ENCODE results near the gene FAM149A.

FAM149A gene

GRCh38 chr4:186158966-186159365, 54.5 kb downstream of the FAM149A start:
- DNase-seq (ENCODE audit: low read depth in 2 of 2) = no peak

- no peak for DNase-seq (ENCODE audit: low read depth in 2 of 2)
Measured at GRCh38 chr4:186159613-186160012, 55.1 kb downstream of the FAM149A start.

- no peak for DNase-seq (ENCODE audit: low read depth in 2 of 2)
Measured at GRCh38 chr4:186161138-186161537, 56.6 kb downstream of the FAM149A start.

GRCh38 chr4:186166852-186167512, 62.5 kb downstream of the FAM149A start:
- no peak for DNase-seq (ENCODE audit: low read depth in 2 of 2)

- DNase-seq (ENCODE audit: low read depth in 2 of 2) = no peak
Measured at GRCh38 chr4:186167605-186168004, 63.1 kb downstream of the FAM149A start.

GRCh38 chr4:186168750-186169149, 64.2 kb downstream of the FAM149A start:
- no peak for DNase-seq (ENCODE audit: low read depth in 2 of 2)

- no peak for DNase-seq (ENCODE audit: low read depth in 2 of 2)
Measured at GRCh38 chr4:186169333-186169944, 64.9 kb downstream of the FAM149A start.

GRCh38 chr4:186169945-186170802, 65.7 kb downstream of the FAM149A start:
- DNase-seq (ENCODE audit: low read depth in 2 of 2) = no peak

- DNase-seq (ENCODE audit: low read depth in 2 of 2) = no peak
Measured at GRCh38 chr4:186170966-186171365, 66.5 kb downstream of the FAM149A start.

GRCh38 chr4:186172546-186172945, 68.0 kb downstream of the FAM149A start:
- no peak for DNase-seq (ENCODE audit: low read depth in 2 of 2)

- DNase-seq (ENCODE audit: low read depth in 2 of 2) = no peak
Measured at GRCh38 chr4:186188107-186188506, 83.6 kb downstream of the FAM149A start.

- no peak for DNase-seq (ENCODE audit: low read depth in 2 of 2)
Measured at GRCh38 chr4:186189656-186190055, 85.2 kb downstream of the FAM149A start.

GRCh38 chr4:186190581-186191199, 86.2 kb downstream of the FAM149A start:
- DNase-seq (ENCODE audit: low read depth in 2 of 2) = peak in 1 of 2 donors; percentile 45

GRCh38 chr4:186191200-186192065, 86.9 kb downstream of the FAM149A start, which contains the start of gene CYP4V2:
Gene CYP4V2 (plus strand): TSS chr4:186191567. CDS start chr4:186191824, 257 bp downstream.
- peak; percentile 78 to 83 for DNase-seq (ENCODE audit: low read depth in 2 of 2)

GRCh38 chr4:186192066-186192612, 87.6 kb downstream of the FAM149A start:
- peak in 1 of 2 donors; percentile 3 for DNase-seq (ENCODE audit: low read depth in 2 of 2)

- no peak for DNase-seq (ENCODE audit: low read depth in 2 of 2)
Measured at GRCh38 chr4:186193851-186194250, 89.3 kb downstream of the FAM149A start.

GRCh38 chr4:186196063-186196462, 91.6 kb downstream of the FAM149A start:
- no peak for DNase-seq (ENCODE audit: low read depth in 2 of 2)

- DNase-seq (ENCODE audit: low read depth in 2 of 2) = no peak
Measured at GRCh38 chr4:186200516-186200915, 96.0 kb downstream of the FAM149A start.

- no peak for DNase-seq (ENCODE audit: low read depth in 2 of 2)
Measured at GRCh38 chr4:186201010-186201409, 96.5 kb downstream of the FAM149A start.

- DNase-seq (ENCODE audit: low read depth in 2 of 2) = peak; percentile 35 to 46
Measured at GRCh38 chr4:186201535-186202230, 97.2 kb downstream of the FAM149A start.
